Uterus (tissue), 4 donors: ENCODE results near the gene ARMH3. TPM values are rescaled to one million over a fixed set of nuclear protein-coding genes. Genes with fewer than 3 reads are reported as not detected.

Source experiments
- DNase-seq, 2 donors: peaks; one replicate each; pipeline ENCODE4 v3.0.0-alpha.2; 2019 to 2020
- H3K27ac ChIP-seq, 2 donors: fragments of 200-600 bp; sonication (generic); 1 replicate in 1 of 2; 2 replicates in 1 of 2; pipeline ENCODE4 v1.5.1; 2016 to 2018
- H3K27me3 ChIP-seq, 2 donors: fragments of 200-600 bp; sonication (generic); one replicate each; pipeline ENCODE4 v1.5.1; 2018 to 2019; ENCODE audit warnings: control low read depth in 1 of 2
- H3K36me3 ChIP-seq, 2 donors: fragments of 200-600 bp; sonication (generic); one replicate each; pipeline ENCODE4 v1.5.1; 2019; ENCODE audit warnings: control low read depth in 1 of 2
- H3K4me1 ChIP-seq, 2 donors: fragments of 200-600 bp; sonication (generic); one replicate each; pipeline ENCODE4 v1.5.1; 2018 to 2019; ENCODE audit warnings: control low read depth in 1 of 2
- H3K4me3 ChIP-seq, 2 donors: fragments of 200-600 bp; sonication (generic); 1 replicate in 1 of 2; 2 replicates in 1 of 2; pipeline ENCODE4 v1.5.1; 2018 to 2019; ENCODE audit warnings: mild to moderate bottlenecking in 1 of 2
- H3K9me3 ChIP-seq, 2 donors: fragments of 200-600 bp; sonication (generic); one replicate each; pipeline ENCODE4 v1.5.1; 2019; ENCODE audit warnings: control low read depth in 1 of 2
- POLR2A ChIP-seq, 2 donors: fragments of 450-650 bp; IDR thresholded peaks; one replicate each; pipeline ENCODE4 v1.6.1; 2016; ENCODE audit warnings: antibody characterized with exemption in 2 of 2, mild to moderate bottlenecking in 1 of 2, moderate library complexity in 1 of 2
- intact Hi-C: fragments of 100-400 bp; cut with DNase I; formaldehyde crosslinking; loops from one replicate; pipeline ENCODE4 v1.15.1; 2023; ENCODE audit warnings: low total_unique reads
- total RNA-seq, 4 donors: library from RNA; depleted of rRNA in 3 of 4; stranded (reverse); fragments of >200 nt in 3 of 4; gene quantifications; one replicate each; pipeline versions ENCODE4 v1.1.0 to v1.2.4, GENCODE V29; 2014 to 2023
- TF ChIP-seq, protein P1 (sequence below), 4 experiments: fragments of 200-600 bp in 2 of 4; fragments of 450-650 bp in 2 of 4; sonication (generic) in 2 of 4; IDR thresholded peaks; one replicate each; pipeline ENCODE4 v1.5.1; 2016 to 2019; ENCODE audit warnings: antibody characterized with exemption in 4 of 4, mild to moderate bottlenecking in 2 of 4, moderate library complexity in 1 of 4
- donor health status: DM: yes; HTN: yes; CAD: no.

The ARMH3 gene
- total RNA-seq, 4 donors from 2014 or later = 10.6 to 29.8 (median 20.9) TPM

DNA sequence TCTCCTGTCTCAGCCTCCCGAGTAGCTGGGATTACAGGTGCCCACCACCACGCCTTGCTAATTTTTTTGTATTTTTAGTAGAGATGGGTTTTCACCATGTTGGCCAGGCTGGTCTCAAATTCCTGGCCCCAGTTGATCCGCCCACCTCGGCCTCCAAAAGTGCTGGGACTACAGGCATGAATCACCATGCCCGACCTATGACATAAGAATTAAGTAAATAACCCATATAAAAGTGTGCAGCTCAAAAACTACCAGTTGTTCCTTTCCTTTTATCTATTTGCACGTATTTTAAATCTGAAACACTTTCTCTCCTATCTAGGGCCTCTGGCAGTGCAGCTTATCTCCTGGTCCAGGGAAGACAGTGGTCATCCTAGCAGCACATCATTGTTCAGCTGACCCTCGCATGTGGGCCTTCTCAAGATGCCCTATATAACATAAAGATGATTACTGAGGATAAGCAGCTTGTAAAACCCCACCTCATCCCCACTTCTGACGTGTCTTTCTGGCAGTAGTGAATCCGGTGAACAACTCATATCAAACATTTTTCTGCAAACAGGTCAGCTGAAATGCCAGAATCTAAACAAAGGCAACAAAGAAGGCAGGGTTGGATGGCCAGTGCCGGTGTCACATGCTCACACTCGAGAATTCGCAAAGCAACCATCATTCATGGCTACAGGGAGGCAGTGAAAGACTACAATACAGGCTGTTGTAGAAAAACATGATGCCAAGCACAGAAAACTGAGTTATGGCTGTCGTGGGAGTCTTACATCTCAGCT, 176.3 kb downstream of the ARMH3 start:
- Histone ChIP-seq H3K4me1 (no peaks in the 10 kb centered on the region), H3K27me3 (no peaks in the 10 kb centered on the region), H3K9me3 (no peaks in the 10 kb centered on the region), H3K36me3 (no peaks in the 10 kb centered on the region), H3K4me3 (no peak overlapping the region), H3K27ac (peak overlapping the region; percentile 60)
- DNase-seq = peak in 1 of 2 donors; percentile 20
- intact Hi-C loops = no loop called here
- TF ChIP-seq, protein P1, sequence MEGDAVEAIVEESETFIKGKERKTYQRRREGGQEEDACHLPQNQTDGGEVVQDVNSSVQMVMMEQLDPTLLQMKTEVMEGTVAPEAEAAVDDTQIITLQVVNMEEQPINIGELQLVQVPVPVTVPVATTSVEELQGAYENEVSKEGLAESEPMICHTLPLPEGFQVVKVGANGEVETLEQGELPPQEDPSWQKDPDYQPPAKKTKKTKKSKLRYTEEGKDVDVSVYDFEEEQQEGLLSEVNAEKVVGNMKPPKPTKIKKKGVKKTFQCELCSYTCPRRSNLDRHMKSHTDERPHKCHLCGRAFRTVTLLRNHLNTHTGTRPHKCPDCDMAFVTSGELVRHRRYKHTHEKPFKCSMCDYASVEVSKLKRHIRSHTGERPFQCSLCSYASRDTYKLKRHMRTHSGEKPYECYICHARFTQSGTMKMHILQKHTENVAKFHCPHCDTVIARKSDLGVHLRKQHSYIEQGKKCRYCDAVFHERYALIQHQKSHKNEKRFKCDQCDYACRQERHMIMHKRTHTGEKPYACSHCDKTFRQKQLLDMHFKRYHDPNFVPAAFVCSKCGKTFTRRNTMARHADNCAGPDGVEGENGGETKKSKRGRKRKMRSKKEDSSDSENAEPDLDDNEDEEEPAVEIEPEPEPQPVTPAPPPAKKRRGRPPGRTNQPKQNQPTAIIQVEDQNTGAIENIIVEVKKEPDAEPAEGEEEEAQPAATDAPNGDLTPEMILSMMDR (IDR thresholded peaks at IDR 0.05) = no peak

DNA sequence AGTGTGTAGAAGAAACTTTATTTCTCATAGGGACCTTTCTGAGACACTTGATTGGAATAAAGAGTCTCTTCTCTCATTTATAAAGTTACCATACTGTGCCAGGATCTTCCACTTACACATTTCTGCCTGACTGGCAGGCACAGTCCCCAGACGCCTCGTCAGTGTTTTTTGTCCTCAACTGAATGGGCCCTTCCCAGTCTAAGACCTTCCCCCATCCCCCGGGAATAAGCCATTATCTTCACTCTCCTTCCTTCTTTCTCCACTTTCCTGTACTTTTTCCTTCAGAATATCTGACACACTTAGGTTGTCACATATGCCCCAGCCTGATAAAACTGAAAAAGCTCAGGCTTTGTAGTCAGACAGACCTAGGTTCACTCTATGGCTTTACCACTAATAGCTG, 177.1 kb downstream of the ARMH3 start:
- H3K36me3 ChIP-seq = no peaks in the 10 kb centered on the region
- no peak for DNase-seq
- H3K27ac ChIP-seq = peak overlapping the region in 1 of 2 donors; percentile 60
- intact Hi-C loops = no loop called here
- TF ChIP-seq POLR2A (IDR thresholded peaks at IDR 0.05) = no peak
- TF ChIP-seq, protein P1 (IDR thresholded peaks at IDR 0.05) = no peak
- H3K27me3 ChIP-seq = no peaks in the 10 kb centered on the region
- H3K4me1 ChIP-seq = no peaks in the 10 kb centered on the region
- no peak overlapping the region for H3K4me3 ChIP-seq
- no peaks in the 10 kb centered on the region for H3K9me3 ChIP-seq

DNA sequence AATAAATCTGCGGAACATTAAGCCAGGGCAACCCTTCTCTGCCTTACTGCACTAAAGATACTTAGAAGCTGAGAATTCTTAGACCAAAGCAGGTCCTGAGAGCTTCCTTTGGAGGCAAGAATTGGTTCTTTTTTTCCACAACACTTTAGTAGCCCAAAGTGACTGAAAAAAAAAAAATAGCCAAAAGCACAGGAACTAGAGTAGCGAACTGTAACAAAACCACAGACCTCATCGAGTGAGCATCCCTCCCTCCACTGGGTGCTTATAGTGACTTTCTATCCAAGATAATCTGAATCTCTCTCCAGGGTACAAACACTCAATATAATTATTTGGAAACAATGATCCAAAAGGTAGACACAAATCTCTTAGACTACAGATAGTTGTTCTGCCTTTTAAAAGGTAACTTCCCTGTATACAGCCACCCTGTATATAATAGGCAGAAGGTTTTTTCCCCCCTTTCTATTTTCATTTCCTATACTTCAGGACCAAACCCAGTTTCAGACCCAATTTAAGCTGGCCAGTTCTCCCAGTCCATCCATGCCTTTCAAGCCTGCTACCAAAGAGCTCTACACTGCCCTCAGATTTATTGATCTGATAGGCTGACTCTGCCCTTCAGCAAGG, 180.8 kb downstream of the ARMH3 start:
- no peaks in the 10 kb centered on the region for H3K9me3 ChIP-seq
- H3K36me3 ChIP-seq = no peaks in the 10 kb centered on the region
- H3K27ac ChIP-seq = no peak overlapping the region
- H3K4me1 ChIP-seq = no peaks in the 10 kb centered on the region
- H3K4me3 ChIP-seq = no peak overlapping the region
- no peaks in the 10 kb centered on the region for H3K27me3 ChIP-seq
- DNase-seq = no peak
- intact Hi-C loops = no loop called here
- TF ChIP-seq, protein P1 (IDR thresholded peaks at IDR 0.05) = no peak
- no peak for TF ChIP-seq POLR2A (IDR thresholded peaks at IDR 0.05)

DNA sequence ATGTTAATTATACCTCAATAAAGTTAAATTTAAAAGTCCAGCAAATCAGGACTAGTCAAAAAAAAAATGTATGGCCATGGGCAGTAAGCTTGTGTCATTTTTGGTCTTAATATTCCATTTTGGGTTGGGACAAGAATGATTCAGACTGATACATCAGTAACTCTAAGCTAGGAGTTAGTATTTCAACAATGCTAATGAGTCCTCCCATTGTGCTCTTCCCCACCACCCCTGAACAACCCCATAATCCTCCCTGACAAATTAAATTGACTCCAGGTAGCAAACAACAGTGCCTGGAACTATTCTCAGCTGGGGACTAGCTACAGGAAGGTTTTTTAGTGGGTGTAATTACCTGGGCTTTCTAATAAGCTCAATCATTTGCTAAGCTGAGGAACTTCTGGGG, 181.7 kb downstream of the ARMH3 start:
- no peaks in the 10 kb centered on the region for H3K36me3 ChIP-seq
- no peaks in the 10 kb centered on the region for H3K27me3 ChIP-seq
- H3K27ac ChIP-seq = no peak overlapping the region
- H3K9me3 ChIP-seq = no peaks in the 10 kb centered on the region
- DNase-seq = no peak
- TF ChIP-seq, protein P1 (IDR thresholded peaks at IDR 0.05) = no peak
- no peak for TF ChIP-seq POLR2A (IDR thresholded peaks at IDR 0.05)
- intact Hi-C loops = no loop called here
- H3K4me3 ChIP-seq = no peak overlapping the region
- no peaks in the 10 kb centered on the region for H3K4me1 ChIP-seq

DNA sequence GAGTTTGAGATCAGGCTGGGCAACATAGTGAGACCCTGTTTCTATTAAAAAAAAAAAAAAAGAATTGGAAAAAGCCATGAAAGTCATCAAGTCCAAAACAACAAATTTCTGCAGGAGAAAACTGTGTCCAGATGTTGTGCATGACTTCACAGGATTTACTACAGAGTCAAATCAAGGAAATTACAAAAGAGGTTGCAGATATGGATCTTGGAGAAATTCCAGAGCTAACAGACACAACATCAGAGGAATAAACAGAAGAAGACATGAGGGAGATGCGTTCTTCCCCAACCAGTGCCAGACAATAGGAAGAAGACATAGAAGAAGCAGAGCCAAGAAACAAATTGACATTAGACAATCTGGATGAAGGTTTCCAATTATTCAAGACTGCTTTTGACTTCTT, 188.0 kb downstream of the ARMH3 start:
- Histone ChIP-seq H3K27me3 (no peaks in the 10 kb centered on the region), H3K27ac (no peak overlapping the region), H3K4me1 (no peaks in the 10 kb centered on the region), H3K36me3 (no peaks in the 10 kb centered on the region), H3K9me3 (no peaks in the 10 kb centered on the region), H3K4me3 (no peak overlapping the region)
- TF ChIP-seq, protein P1 (IDR thresholded peaks at IDR 0.05) = no peak
- no peak for TF ChIP-seq POLR2A (IDR thresholded peaks at IDR 0.05)
- intact Hi-C loops = no loop called here
- DNase-seq = no peak
